OCI-M2 (cell line): ENCODE data around the gene BANK1.
A peak's percentile ranks its signal among the peaks of the same experiment; 100 is the strongest.

Experiments
- DNase-seq: peaks from one replicate; lab custom pipeline; 2025; ENCODE audit not compliant: unreplicated experiment; lab: John Stamatoyannopoulos, UW

BANK1 gene

DNA sequence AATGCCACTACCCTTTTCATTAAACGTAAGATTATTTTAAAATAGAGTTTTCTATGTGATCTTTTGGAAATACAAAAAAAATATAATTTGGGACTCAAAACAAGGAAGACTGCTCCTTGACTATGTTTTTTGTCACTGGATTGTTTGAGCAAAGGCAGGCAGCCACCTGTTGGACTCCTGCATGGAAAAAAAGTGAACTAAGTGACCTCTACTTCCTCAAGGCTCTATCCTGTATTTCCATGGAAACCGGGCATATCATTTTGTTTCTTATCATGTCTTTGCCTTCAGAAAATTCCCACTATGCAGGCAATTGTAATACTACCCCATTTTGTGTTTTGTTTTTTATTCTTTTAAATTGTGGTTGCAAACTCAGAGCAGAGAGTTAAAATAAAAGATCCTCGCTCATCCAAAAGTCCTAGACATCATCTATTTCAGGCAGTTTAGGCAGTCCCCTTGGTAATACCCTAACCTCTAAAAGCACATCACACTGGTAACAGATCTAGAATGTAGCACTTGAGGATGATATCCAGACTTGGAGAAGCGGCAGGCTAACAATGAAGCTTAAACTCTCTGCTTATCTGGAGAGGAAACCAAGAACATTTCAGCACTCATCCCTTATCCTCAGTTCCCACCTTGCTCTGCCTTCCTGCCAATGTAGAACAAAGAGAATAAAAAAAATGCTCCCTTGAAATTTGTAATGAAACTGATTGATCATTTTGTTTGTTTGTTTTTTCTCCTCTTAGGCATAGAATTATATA is 165.7 kb downstream of the BANK1 start:
- DNase-seq, result peak; percentile 40

DNA sequence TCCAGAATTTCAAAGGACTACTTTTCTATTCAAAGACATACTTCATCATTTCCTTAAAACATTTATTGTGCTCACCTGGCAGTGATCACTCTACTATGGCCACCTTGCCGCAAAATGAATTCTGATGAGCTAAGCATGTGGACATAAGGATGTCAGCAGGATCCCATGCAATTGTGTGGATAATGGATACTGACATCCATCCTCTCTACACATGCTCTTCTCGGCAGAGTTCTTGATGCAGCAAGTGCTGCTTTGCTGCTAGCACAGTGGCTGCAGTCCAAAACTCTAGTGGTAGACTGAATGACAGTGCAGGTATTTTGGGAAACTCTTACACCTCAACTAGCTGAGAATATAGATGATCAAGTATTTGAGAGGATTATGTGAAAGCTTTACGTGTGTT is 168.0 kb downstream of the BANK1 start:
- no peak for DNase-seq

DNA sequence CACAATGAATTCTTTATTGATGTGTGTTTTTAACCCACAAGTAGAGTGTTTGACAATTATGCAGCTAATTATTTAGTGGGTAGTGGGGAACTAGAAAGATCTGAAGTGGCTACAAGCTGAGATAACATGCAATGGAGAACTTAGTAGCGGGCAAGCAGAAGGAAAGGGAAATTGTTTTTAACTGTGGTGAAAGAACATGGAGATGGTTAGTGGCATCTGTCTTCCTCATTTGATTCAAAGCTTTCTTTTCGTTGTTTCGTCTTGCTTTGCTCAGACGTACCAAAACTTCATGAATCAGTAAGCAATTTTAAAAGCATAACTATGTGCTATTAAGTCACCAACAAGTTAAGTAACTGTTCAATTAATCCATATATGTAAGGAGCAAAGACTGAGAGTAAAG is 169.9 kb downstream of the BANK1 start:
- no peak for DNase-seq

DNA sequence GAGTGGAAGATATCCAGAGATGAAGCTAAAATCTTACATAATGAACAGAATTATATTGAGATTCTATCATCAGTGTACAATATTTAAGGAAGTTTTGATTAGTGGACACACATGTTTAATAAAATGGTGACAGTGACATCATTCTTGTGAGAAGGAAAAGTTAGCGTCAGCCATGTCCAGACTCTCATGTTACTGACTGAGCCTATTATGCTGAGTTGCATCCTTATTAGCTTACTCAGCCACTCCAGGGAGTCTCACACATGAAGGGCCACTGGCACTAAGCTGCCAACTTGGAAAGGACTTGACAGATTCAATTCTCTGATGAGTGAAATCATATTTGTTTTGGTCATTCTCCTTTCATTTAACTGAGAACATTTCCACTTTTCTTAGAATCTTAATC is 170.6 kb downstream of the BANK1 start:
- DNase-seq, result no peak

DNA sequence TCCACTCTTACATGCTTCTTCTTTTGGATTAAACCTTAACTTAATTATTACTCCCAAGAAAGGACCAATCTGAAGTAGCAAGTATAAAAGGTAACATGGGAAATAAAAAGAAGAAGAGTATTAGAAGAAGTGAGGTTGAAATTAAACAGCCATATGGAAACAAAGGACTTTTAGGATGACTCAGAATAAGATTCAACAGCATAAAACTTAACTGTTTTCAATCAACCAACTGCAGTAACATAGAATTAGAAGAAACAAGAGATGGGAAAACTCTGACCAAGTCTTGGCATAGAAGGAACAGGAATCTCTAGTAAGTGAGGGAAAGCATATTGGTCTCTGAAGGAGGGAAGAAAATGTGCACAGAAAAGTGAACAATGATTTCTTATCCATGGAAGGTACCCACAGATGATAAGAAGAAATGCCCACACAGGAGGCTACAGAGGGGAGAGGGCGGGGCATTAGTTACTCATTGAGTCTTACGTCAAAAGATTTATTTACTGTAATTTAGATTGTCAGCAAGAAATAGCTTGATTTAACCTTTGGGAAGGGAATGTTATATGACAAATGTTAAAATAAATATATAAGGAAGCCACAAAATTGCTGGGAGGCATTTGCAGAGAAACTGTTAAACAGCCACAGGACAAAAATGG is 177.3 kb downstream of the BANK1 start:
- DNase-seq, result no peak

DNA sequence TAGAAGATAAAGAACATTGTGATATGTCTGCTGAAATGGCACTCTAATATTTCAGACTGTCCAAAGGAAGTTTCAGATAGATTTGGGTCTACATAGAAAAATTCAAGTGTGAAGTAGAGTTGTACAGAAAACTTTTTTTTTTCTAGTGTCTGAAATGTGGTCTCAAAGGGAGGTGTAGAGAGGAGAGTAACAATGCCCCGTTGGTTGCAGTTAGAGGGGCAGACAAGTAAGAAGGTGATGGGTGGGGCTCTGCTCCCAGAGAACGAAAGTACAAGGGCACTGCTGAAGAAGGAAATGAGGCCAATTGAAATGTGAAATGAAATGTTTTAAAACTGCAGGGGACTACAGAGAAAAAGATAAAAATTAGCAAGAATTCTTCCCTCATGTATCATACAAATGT is 177.8 kb downstream of the BANK1 start:
- DNase-seq, result no peak

DNA sequence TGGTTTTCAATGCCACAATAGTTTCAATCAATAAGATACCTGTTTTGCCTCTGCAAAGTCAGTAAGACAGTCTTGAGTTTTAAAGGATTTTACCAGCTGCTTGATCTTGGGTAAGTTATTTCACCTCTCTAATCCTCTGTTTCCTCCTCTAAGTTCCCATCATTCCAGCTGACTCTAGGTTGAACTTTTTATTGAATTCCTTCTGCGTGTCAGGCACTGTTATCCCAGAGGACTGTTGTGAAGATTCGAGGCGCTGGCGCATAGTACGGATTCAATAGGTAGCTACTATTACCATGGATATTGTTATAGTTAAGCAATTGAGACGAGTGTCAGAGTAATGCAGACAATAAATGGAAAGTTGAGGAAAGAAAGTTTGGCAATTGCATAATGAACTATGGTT is 179.4 kb downstream of the BANK1 start:
- DNase-seq, result no peak

DNA sequence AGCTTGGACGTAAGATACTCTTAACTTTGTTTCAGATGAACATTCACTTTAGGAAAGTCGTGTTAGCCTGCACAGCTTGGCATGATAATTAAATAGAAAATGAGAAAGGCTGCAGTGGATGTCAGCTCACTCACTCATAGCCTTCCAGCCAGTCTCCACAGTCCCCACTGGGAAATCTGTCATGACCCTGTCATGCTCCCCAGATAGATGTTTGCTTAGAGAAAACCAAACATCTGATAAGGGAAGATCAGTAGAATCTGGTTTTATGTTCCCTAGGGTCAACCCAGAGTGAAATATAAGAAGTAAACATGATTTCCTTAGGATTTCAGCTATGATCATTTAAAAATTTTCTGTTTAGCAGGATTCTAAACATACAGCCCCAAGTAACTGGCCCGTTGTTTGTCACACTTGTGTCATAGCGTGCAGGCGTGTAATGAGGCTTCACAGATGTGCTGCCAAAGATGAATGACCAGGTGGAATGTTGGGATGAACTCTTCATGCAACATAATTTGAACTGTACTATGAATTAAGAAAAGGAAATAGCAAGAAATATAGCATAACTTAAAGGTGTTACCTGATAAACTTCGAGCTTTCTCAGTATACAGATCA is 180.1 kb downstream of the BANK1 start:
- DNase-seq, result no peak

DNA sequence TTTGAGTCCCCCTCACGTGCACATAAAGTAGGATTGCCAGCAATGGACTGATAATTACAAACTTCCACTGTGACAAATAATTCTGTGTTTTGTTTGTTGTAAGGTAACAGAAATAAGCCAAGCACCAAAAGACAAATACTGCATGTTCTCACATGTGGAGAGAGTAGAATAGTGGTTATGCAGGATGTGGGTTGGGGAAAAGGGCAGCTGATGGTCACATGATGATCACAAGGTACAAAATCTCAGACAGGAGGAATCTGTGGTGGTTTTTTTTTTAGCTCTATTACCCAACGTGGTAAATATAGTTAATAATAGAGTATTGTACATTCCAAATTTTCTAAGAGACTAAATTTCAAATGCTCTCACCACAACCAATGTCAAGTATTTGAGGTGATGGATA is 182.3 kb downstream of the BANK1 start:
- no peak for DNase-seq

DNA sequence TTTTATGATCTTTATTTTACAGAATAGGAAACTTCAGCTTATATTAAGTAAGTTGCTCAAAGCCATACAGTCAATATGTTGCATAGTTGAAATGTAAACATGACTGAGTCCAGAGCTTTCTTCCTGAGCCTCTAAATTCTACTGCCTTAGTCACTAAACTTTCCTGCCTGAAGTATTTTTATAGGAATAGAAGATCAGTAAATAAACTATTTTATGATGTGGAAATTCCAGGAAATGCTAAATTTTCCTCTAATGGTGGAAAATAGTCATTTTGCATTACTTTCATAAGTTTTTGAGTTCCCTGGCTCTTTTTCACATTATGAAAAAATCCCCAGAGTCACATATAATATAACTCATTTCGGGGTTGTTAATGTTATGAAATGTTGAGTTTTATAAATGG is 182.8 kb downstream of the BANK1 start:
- no peak for DNase-seq

DNA sequence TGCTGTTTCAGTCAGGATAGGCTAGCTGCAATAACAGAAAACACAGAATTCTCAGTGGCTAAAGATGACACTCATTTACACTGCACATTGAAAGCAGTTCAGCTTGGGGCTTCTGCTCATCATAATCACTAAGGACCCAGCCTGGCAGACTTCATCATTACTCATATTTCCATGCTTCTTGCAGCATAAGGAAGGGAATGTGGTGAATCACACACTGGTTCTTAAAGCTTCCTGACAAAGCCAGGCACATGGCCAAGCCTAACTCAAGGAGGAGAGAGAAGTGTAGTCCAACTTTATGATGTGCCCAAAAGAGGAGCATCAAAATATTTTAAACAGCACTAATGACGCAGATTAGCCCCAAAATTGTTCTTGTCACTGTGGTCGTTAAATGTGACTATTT is 186.5 kb downstream of the BANK1 start:
- no peak for DNase-seq

DNA sequence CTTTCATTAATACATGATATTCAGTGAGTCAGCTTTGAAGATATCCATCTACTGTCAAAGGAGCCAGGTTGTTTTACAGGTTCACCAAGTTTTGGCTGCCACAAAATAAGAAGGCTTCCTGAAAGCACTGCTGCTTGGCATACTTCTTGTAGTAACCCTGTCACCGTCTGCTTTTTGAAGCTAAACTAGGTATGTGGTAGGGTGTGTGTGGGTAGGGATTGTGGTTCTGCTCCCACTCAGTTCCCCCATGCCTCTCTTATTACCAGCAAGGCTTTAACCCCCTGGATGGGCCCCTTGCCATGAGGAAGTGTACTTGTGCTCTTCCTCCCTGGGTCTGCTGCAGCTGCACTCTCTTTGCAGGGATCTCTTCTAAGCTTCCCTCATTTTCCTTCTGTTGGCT is 191.2 kb downstream of the BANK1 start:
- peak; percentile 12 for DNase-seq

DNA sequence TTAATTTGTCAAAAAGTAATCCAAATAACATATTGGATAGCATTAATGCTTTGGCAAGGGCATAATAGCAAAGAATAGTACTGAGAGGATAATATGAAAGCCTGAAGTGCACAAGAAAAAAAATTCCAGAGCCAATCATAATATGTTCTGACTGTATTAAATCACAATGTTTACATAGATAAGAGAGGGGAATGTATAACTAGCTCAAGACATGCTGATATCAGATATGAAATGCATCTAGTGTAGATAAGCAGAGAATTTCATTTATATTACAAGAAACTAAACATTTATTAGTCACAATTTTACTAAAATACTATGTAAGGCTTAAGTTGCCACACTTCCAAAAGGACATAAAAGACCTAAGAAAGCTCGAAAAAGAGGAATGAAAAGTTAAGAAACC is 193.3 kb downstream of the BANK1 start:
- DNase-seq, result no peak

DNA sequence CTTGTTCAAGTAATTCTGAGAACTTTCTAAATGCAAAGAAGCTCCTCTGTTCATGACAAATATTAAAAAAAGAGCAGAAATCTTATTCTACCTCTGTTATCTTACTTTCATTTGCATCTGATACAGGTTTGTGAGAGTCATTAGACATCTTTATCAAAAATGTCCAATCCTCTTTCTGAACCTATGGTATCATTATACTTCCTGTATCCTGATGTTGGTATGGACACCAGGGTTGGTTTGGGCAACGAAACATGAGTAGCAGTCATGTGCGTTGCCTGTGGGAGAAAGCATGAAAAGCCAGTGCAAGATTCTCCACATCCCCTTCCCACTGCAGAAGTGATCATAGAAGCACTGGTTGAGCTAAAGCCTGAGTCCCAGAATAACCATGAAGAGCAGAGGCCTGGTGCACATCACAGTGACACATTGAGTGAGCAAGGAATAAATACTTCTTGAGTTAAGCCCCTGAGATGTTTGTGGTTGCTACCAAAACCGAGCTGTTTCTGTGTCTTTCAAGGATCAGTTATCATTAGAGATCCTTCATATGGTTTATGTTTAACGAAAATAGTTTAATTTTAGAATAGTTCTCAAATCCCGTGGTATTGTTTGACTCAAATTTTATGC is 197.2 kb downstream of the BANK1 start:
- no peak for DNase-seq

DNA sequence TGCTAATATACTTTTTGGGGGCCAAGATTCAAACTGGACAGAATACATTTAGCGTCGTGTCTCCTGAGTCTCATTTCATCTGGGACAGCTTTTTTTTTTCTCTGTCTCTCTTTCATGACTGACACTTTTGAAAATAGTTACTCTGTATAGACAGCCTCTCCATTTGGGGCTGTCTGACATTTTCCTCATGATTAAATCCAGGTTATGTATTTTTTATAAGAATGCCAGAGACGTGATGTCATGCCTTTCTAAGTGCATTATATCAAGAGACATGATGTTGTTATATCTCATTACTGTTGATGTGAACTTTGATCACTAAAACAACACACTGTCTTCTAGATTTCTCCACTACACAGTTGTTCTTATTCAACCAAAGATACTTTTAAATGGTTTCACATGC is 199.0 kb downstream of the BANK1 start:
- no peak for DNase-seq

DNA sequence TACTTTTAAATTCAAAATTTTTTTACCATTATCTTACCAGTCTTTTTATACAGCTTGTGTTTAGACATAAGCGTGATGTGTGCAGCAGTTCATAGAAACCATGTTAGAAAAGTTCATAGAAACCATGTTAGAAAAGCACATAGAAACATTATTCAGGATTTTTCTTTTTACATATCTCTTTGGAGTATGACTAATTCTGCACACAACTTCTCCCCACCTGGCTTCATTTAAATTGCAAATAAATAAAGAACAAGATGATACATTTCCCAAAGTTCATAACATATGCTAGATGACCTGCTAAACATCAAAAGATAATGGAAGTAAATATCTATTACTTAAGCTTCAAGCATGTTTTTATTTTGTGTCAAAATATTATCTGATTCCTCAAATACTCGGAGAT is 201.9 kb downstream of the BANK1 start:
- DNase-seq, result no peak

DNA sequence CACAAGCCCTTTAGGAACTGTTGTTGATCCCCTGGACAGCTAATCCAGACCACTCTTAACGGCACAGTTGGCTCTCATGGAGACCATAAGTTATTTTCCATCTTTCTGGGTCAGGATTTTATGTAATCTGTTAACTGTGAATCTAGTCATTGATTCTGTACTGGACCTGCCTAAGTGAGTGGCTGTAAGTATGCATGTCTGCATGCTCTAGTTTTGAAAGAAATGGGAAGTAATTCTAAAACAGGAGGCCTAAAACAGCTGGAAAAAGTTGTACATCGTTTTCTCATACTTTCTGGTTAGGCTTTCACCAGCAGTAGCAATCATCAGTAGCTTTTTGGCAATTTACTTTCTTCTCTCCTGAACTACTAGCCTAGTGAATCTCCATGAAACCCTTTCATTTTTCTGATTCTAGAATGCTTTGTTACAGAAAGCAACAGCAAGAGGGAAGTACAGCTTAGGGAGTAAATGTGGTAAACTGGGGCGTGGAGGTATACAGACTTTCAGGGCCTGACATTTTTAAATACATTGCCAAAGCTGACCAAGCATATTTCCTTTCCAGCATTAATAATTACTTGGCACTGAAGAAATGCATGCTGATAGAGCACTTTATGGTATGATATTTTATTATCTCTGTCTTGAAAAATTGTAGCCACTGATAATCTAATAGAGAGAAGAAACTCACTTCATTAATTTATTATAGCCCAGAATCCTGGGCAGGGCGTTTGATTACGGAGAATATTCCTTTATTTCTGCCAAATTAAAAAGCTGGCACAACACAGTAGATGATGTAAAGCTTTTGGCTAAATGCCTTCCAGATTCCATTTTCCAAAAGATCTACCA is 202.7 kb downstream of the BANK1 start:
- no peak for DNase-seq

DNA sequence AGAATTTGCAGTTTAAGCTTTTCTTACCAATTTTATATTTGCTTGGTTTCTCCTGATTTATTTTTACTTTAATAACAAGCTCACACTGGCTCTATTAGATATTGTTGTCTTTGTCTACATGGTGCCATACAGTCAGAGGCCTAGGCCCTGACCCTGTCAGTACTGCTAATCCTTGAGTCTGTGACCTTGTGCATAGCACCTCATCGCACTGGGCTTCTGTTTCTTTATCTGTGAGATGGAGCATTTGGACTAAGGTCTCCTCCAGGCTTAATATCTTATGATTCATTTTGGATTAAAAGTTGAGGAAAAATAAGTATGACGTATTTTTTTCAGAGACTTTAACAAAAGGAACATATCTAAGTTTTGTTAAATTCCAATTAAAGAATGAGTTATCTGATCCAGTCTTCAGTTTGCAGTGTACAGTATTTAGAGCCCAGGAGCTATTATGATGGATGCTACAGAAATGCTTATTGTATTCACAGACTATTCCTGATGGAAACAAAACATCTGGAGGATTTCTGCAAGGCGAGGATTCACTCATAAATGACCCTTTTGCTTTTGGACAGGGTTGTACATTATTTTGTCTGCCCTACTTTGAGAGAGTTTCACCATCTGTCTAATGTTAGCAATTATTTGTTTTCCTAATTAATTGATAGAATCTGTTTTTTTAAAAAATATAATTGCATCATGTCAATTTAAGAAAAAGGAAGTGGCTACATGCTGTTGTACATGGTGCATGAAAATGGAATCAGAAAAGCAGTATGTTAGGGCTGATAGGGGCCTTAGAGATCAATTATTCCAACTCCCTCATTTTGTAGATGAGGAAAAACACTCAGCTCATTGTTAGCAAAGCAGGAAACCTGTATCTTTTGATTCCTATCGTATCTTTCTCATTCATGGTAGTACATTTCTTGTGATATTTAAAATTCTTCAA is 203.6 kb downstream of the BANK1 start:
- no peak for DNase-seq

DNA sequence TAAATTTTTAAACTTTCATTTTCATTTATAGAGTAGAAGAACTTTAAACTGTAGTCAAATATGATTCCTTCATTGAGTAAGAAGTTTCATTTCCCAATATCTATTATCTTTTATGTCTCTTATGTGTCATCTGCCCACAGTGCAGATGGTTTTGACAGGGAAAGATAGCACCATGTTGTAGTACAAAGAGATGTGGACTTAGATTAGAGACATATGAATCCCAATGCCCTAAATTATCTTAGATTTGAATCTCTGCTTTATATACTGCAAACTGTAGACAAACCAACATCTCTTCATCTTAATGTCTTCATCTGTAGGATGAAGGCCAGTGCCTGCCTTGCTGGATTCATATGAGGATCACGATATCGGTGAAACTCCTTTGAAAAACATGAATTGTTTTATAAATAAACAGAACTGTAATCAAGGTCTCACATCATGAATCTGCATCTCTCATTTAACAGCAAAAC is 217.5 kb downstream of the BANK1 start:
- DNase-seq, result no peak

DNA sequence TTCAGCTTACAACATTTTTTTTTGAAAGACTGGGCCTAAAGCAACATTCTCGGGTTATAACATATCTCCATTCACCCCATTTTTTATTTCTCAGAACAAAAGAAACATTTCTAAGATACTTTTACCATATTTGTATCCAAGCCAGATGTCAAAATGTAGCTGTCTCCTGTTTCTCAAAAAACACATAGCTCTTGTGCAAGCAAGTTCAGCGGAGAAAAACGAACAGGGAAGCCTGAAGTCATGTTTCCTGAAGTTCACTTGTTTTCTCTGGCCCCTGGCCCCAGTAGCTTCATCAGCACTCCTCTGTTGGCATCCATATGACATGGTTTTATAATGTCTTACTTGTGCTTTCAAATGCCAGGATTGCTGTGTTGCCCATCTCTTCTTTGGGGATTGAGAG is 218.2 kb downstream of the BANK1 start:
- DNase-seq, result no peak
